GM19468 (cell line): ENCODE data around the gene VPS50.
"Not testable (repeated sequence)": the region's sequence is repeated elsewhere in the genome, so short reads cannot be mapped to it uniquely, and the experiment has no call there.

Source experiments
- ATAC-seq: cut with Tn5 transposase; IDR thresholded peaks from one replicate; pipeline ENCODE4 v1.9.1; 2021; ENCODE audit warnings: mild to moderate bottlenecking, moderate library complexity, moderate number of reproducible peaks; ENCODE audit not compliant: unreplicated experiment; ENCODE audit errors: extremely low read depth

VPS50 gene

GRCh38 chr7:93326291-93326690 is 94.1 kb downstream of the VPS50 start:
- ATAC-seq: not testable (repeated sequence)

DNA sequence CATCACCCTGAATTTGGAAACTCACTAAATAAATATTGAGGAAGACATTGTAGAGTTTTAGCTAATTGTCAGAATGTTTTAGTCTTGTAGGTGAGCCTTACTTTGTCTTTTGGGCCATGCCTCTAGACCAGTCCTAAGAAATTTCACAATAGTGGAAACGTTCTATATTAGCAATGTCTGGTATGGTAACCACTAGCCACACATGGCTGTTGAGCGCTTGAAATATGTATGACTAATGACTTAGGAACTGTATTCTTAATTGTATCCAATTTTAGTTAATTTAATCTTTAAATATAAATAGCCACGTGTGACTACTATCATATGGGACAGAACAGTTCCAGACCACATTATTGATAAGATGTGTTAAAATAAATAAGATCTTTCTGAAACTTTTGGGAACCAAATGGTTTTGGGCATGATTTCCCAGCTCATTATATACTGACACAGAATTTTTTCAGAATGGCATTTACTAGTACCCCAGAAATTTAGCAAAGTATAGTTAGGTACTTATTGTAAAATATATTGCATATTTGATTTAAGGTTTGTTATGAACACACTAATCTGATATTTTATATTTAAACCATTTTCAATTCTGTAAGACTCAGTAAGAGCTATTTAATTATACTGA is 95.0 kb downstream of the VPS50 start:
- no peak for ATAC-seq

DNA sequence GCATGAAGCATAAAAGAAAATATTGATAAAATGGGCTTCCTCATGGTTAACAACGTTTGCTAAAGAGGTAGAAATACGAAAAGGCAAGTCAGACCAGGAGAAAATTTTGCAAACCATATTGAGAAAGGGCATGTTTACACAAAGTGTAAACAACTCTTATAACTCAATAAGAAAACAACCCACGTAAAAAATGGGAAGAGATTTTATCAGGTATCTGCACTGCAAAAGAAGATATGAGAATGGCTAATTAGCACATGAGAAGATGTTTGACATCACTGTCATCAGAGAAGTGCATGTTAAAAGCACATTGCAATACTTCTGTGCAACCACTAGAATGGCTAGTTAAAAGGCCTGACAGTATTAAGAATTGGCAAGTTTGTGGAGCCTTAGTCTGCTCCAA is 99.5 kb downstream of the VPS50 start:
- no peak for ATAC-seq

DNA sequence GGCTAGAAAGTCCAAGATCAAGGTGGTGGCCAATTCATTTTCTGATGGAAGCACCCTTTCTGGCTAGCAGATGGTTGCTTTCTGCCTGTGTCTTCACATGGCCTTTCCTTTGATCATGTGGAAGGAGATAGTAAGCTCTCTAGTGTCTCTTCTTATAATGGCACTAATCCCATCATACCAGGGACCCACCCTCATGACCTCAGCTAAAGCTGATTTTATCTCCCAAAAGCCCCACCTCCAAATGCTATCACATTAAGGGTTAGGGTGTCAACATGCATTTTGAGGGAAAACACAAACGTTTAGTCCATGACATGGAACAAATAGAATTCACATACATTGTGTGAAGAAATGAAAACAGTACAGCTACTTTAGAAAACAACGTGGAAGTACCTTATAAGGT is 100.0 kb downstream of the VPS50 start:
- ATAC-seq: no peak

DNA sequence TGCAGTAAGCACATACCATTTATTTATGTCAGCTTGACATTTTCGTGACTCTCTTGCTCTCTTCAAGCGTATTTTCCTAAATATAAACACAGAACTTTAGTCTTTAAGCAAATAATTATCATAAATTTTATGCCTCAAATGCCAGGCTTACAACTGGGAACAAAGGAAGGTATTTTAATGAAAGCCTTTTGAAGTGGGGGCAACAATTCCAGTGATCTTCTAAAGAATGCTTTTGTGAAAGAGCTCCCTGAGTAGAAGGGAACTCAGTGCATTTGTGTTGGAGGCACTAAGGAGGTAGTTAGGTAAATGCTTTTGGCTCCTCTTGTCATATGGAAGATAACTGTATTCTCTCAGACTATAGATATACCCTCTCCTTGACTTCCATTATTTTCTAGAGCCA is 104.9 kb downstream of the VPS50 start:
- no peak for ATAC-seq

DNA sequence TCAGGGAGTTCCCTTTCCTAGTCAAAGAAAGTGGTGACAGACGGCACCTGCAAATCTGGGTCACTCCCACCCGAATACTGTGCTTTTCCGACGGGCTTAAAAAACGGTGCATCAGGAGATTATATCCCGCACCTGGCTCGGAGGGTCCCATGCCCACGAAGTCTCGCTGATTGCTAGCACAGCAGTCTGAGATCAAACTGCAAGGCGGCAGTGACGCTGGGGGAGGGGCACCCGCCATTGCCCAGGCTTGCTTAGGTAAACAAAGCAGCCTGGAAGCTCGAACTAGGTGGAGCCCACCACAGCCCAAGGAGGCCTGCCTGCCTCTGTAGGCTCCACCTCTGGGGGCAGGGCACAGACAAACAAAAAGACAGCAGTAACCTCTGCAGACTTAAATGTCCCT is 110.0 kb downstream of the VPS50 start:
- ATAC-seq: not testable (repeated sequence)

GRCh38 chr7:93350338-93350737 is 118.2 kb downstream of the VPS50 start:
- ATAC-seq: no peak

DNA sequence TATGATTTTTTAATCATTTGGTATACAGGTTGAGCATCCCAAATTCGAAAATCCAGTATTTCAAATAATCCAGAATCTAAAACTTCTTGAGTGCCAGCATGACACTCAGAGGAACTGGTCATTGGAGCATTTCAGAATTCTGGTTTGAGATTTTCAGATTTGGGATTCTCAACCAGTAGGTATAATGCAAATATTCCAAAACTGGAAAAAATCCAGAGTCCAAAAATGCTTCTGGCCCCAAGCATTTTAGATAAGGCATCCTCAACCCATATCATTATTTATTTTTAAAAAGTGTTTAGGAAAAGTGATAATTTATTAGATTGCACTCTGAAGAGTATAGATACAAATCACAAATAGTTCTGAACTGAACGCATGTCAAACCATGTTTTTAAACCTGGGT is 120.7 kb downstream of the VPS50 start:
- no peak for ATAC-seq

- no peak for ATAC-seq
Observed at GRCh38 chr7:93354815-93355214, 122.6 kb downstream of the VPS50 start.

GRCh38 chr7:93359520-93360198 is 127.5 kb downstream of the VPS50 start:
- ATAC-seq: no peak

DNA sequence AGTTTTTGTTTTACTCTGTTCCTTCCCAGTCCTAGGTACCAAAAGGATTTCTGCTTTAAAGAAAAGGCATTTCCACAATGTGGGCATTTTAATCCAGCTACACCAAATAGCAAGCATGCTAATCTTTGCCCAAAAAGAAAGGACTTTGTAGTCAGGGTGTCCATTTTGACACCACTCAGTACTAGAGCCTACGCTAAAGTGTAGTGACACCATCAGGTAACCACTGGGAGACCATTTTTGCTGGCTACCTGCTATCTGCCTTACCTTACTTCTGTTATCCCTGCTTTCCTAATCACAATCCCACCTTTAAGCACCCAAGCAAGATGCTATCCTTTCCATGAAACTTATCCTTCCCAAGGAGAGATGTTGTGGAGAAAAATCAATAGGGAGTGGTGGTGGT is 129.7 kb downstream of the VPS50 start:
- no peak for ATAC-seq

DNA sequence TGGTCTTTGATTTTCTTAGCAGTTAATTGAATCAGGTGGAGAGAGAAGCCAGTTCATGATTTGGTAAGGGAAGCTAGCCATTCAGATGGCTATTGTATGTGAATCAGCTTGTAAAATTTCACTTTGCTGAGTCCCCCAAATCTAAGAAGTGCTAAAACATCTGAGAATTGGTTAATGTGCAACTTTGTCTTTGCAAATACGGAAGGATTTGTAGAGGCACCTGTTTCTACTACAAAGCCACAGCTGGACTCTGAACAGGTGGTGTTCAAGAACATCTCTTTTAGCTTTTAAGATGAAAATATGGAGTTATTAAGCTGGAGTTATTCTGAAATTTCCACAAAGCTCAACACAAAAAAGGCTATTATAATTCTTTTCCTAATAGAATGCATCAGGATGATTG is 132.6 kb downstream of the VPS50 start:
- ATAC-seq: no peak

- no peak for ATAC-seq
Observed at GRCh38 chr7:93365341-93365740, 133.2 kb downstream of the VPS50 start.

GRCh38 chr7:93366816-93367215 is 134.7 kb downstream of the VPS50 start:
- no peak for ATAC-seq

DNA sequence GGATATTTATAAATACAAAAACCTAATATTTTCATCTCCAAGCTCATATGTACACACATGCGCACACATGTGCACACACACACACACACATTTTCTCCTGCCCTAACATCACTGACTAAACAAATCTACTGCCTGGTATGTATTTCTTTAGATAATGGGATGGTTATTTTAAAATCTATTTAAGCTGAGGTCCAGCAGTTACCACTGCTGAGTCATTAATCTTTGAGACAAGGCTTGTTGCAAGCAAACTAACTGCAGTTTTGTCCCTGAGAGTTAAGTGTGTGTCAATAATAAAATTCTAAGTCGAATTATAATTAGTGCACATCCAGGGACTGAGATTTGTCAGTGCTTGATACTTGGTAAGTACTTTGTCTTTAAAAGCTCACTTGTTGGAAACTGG is 135.1 kb downstream of the VPS50 start:
- no peak for ATAC-seq

DNA sequence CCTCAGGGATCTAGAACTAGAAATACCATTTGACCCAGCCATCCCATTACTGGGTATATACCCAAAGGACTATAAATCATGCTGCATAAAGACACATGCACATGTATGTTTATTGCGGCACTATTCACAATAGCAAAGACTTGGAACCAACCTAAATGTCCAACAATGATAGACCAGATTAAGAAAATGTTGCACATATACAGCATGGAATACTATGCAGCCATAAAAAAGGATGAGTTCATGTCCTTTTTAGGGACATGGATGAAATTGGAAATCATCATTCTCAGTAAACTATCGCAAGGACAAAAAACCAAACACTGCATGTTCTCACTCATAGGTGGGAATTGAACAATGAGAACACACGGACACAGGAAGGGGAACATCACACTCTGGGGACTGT is 138.8 kb downstream of the VPS50 start:
- not testable (repeated sequence) for ATAC-seq

DNA sequence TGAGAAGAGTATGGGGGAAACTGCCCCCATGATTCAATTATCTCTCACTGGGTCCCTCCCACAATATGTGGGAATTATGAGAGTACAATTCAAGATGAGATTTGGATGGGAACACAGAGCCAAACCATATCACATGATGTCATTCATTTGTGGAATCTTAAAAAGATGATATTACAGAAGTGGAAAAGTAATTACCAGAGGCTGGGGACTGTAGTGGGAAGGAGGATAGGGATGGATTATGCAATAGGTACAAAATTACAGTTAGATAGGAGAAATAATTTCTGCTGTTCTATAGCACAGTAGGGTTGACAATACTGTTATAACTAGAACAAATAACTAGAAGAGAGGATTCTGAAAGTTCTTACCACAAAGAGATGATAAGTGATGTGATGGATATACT is 141.4 kb downstream of the VPS50 start:
- no peak for ATAC-seq

DNA sequence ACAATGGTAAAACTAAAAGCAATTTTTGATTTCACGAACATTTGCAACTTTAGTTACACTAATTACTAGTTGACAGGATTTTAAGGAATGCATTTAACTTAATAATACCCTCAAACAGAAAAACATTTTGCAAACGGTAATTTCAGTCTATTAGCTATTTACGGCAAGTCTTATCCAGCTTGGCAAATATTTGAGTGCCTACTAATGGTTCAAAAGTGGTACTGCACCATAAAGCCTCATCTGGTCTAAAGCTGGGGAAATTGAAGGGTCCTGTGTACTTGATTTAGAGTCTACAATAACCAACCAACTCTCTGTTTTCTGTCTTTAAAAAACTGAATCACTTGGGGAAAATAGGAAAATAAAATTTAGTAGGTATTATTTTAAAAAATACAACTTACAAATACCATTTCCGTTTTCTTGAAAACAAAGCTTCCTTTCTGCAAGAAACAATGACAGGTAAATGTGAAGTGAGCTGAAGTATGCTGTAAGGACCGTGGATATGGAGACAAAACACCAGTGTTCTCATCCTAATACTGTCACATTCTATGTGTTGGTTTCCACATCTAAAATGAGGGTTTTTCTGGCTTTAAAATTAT is 142.3 kb downstream of the VPS50 start:
- peak; percentile 61 for ATAC-seq

DNA sequence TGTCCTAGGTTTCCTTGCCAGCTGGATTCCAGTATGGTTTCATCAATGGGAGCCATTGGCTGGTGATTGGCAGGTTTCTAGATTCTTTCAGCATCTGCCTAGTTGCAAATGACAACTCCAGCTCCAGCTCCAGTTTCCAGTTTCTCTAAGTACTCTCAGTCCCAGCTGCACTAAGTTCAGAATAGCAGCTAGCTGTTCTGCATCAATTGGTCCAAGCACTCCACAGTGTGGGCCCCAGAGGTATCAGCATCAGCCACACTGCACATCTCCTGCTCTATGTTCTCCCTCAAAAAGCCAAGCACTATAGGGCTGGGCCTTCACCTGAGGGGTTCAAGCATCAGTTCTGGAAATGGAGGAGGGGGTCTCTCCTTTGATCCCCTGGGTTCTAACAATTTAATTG is 143.4 kb downstream of the VPS50 start:
- ATAC-seq: no peak

- no peak for ATAC-seq
Observed at GRCh38 chr7:93378131-93378760, 146.1 kb downstream of the VPS50 start.

GRCh38 chr7:93382362-93382761 is 150.2 kb downstream of the VPS50 start:
- ATAC-seq: no peak
